ENCODE measurements around the gene NPAS3.

The NPAS3 gene

GRCh38 chr14:33237115-33237740 lies 298.5 kb downstream of the NPAS3 start:
- in situ Hi-C loops (cut with HindIII; ENCODE audit: low sequenced_read_pairs) = no loop called here

GRCh38 chr14:33239465-33239864 lies 300.8 kb downstream of the NPAS3 start:
- in situ Hi-C loops (cut with HindIII; ENCODE audit: low sequenced_read_pairs) = no loop called here

DNA sequence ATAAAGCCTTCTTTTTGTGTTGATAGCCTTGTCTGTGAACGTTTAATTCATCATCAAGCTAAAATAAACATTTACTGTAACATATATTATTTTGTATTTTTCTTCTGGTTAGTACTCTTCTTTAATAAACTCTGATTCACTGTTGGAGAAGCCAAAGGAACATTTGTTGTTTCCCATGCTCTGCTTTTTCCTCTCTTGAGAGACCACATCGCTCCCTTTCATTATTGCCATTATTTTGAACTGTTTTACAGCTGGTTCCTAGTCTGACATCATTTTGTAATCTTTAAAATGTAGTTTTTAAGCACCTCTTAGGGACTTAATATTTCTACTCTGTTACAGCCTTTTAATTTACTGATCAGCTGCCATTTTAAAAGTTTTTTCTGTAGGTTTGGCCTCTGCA lies 301.8 kb downstream of the NPAS3 start:
- in situ Hi-C loops (cut with HindIII; ENCODE audit: low sequenced_read_pairs) = no loop called here

DNA sequence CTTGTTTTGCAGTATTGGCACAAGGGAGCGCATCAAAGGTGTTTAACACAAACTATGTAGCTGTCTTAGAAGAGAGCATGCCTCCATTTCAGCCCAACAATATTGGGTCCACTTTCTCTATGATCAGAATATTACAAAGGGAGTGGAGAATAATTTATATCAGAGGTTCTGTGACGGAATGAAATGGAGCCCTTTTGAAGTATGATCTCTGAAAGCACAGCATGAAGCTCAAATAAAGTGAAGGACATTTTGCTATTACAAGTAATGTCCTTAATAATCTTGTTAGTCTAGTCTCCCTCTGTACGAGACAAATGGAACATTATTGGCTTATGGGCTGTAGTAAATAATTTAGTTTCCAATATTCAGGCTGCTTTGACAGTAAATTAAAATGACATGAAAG lies 302.7 kb downstream of the NPAS3 start:
- in situ Hi-C loops (cut with HindIII; ENCODE audit: low sequenced_read_pairs) = no loop called here

GRCh38 chr14:33249233-33249820 lies 310.6 kb downstream of the NPAS3 start:
- in situ Hi-C loops (cut with HindIII; ENCODE audit: low sequenced_read_pairs) = no loop called here

DNA sequence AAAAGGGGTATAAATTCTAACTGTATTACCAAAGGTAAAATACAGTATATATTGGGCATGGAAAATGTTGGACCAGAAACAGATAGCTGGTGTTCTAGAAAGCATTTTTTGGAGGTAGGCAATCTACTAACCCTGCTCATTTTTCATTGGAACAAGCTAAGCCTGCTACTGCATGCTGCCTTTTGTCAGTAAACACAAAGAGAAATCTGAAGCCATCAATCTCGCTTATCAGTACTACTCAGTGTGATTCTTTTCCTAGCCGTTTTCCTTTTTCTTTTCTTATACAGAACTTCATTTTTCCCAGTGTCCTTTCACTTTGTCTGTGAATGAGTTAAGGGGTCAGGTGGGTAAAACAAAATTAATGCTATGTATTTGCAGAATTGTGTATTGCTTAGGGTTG lies 312.3 kb downstream of the NPAS3 start:
- in situ Hi-C loops (cut with HindIII; ENCODE audit: low sequenced_read_pairs) = no loop called here

GRCh38 chr14:33254342-33254741 lies 315.7 kb downstream of the NPAS3 start:
- in situ Hi-C loops (cut with HindIII; ENCODE audit: low sequenced_read_pairs) = no loop called here

DNA sequence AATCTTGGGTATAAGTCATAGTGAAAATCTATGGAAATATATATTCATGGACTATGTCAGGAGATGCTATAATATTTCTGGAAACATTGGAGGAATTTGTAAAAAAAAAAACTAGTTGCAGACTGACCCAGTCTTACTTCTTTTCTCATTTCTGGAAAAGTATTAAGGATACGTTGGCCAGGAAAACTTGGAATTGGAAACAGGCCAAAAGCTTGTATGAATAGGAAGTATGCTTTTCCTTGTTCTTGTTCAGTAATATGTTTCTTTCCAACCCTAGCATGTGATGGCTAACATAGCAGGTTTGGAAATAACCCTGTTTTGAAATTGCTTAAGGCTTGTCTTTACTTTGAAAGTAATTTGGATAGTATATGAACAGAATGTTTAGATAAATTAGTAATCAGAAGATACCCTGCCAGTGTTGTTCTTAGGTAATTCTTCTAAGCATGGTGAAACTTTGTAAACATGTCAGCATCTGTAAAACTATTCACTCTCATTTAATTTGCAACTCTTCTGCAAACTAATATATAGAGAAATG lies 316.2 kb downstream of the NPAS3 start:
- in situ Hi-C loops (cut with HindIII; ENCODE audit: low sequenced_read_pairs) = no loop called here

DNA sequence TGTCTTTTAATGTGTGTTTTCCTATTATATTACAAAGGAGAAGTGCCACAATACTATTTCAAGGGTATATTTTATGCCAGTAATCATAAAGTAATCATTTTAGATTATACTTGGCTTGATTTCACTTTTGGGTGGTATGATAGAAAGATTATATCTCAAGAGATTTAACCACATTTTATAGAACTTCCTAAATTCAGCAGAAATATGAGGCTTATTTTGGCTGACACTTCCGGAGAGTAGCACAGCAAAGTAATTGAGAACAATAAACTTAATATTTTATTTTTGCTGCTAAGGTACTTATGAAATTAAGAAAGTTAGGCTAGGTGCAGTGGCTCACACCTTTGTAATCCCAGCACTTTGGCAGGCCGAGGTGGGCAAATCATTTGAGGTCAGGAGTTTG lies 319.1 kb downstream of the NPAS3 start:
- in situ Hi-C loops (cut with HindIII; ENCODE audit: low sequenced_read_pairs) = no loop called here

GRCh38 chr14:33259764-33260163 lies 321.1 kb downstream of the NPAS3 start:
- in situ Hi-C loops (cut with HindIII; ENCODE audit: low sequenced_read_pairs) = no loop called here

DNA sequence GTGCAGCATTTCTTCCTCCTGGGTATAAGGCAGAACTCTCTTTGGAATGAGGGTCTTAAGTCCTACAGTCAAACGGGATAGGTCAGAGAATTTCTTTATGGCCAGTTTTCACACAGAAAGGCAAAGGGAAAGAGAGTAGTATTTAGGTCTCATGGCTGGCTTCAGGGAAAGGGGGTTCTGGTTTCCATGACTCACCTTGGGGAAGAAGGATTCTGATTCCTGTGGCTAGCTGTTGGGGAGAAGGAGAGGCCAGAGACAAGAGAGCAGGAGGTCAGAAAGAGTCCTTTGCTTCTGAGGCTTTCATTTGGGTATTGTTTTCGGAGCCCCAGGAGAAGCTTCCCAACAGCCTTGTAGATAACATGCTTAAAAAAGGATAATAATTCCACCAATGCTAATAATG lies 332.5 kb downstream of the NPAS3 start:
- in situ Hi-C loops (cut with HindIII; ENCODE audit: low sequenced_read_pairs) = no loop called here

- in situ Hi-C loops (cut with HindIII; ENCODE audit: low sequenced_read_pairs) = no loop called here
These were observed 333.2 kb downstream of the NPAS3 start for GRCh38 chr14:33271891-33272290.

GRCh38 chr14:33273978-33274377 lies 335.3 kb downstream of the NPAS3 start:
- in situ Hi-C loops (cut with HindIII; ENCODE audit: low sequenced_read_pairs) = no loop called here

DNA sequence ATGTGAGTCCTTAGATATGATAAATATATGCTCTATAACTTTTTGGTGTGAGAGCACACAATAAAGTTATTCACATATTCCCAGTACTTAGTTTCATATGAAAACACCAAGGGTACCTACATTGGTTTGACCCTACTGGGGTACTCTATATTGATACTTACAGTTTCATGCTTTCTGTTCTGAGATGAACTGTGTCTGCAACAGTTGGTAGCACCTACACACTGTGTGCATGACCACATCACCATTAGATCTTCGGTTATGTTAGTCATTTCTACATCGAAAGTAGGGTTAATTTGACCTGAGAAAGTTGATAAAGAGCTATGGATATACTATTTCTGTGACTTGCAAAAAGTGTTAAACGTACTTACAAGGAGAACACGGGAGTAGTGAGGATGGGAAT lies 337.2 kb downstream of the NPAS3 start:
- in situ Hi-C loops (cut with HindIII; ENCODE audit: low sequenced_read_pairs) = no loop called here

GRCh38 chr14:33279865-33280264 lies 341.2 kb downstream of the NPAS3 start:
- in situ Hi-C loops (cut with HindIII; ENCODE audit: low sequenced_read_pairs) = no loop called here

GRCh38 chr14:33280646-33281045 lies 342.0 kb downstream of the NPAS3 start:
- in situ Hi-C loops (cut with HindIII; ENCODE audit: low sequenced_read_pairs) = no loop called here

DNA sequence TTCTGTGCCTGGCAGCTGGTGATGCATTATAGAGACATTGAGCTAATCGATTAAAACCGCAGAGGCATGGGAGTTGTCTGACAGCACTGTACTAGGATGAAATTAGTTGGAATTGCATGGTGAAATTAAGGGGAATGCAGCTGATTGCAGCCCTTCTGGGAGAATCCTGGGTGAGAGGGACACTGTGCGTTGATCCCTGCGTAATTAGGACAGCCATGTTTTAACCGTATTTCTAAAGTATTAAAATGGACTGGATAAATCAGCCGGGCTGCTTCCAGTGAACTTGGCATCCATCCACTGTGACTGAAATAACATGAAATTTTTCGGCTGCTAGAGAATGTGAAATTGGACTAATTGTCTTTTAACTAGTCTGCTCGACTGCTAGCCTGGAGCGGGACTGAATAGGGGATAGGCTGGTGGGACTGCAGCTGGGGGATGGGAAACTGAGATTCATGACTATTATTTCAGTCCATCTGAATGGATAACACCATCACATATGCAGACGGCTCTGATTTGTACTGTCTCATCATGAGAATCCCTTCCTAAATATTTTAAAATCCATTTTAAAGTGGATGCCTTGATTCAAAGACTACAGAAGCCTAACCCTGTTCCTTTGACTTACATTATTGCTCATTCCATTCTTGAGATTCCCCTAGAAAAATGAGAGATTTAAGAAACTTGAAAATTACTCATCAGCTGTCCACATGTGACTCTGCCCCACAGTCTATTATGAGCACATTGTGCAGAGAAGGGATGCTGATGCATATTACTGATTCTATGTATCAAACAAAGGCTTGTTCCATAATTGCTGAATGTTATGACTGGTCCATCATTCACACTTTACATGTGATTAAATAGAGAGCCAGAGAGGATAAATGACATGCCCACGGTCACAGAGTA lies 343.9 kb downstream of the NPAS3 start:
- in situ Hi-C loops (cut with HindIII; ENCODE audit: low sequenced_read_pairs) = no loop called here

GRCh38 chr14:33285902-33286700 lies 347.4 kb downstream of the NPAS3 start:
- in situ Hi-C loops (cut with HindIII; ENCODE audit: low sequenced_read_pairs) = no loop called here

DNA sequence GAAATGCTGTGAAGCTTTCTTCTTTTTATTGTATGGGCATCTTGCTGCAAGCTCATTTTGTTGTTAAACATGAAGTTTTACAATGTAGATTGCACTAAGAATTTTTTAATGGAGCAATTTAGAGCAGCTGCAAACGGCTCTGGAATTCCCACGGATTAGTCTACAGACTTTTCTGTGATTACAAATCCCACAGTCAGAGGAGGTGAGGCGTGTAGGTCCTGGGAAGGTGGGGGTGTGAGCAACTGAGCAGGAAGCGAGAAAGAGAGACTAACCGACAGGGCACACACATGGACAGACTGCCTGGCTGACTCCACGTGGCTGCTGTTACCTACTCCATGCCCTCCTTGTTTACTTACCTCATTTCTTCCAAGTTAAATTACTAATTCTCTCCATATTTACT lies 348.5 kb downstream of the NPAS3 start:
- in situ Hi-C loops (cut with HindIII; ENCODE audit: low sequenced_read_pairs) = no loop called here

DNA sequence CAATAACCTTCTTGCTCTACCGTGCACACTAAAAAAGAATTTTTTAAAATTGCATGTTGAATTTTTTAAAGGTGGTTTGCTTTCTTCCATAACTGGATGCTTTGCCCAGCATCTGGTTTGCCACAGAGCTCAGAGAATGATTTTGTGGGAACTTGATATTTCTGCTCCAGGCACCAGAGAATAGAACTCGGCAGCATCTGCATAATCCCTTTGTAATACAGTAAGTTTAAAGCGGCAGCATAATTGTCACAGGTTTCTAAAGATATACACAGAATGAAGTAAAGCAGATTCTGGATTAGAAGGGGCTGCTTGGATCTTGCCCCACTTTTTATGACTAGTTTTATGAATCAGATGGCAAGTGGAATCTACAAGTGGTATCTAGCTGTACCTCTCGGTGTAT lies 352.0 kb downstream of the NPAS3 start:
- in situ Hi-C loops (cut with HindIII; ENCODE audit: low sequenced_read_pairs) = no loop called here

- in situ Hi-C loops (cut with HindIII; ENCODE audit: low sequenced_read_pairs) = no loop called here
These were observed 352.9 kb downstream of the NPAS3 start for GRCh38 chr14:33291529-33292104.
